Fibroblast of villous mesenchyme (primary cell): ENCODE results near the gene ANKRD13A. TPM values are rescaled to one million over a fixed set of nuclear protein-coding genes. Genes with fewer than 3 reads are reported as not detected.

Experiments
- DNase-seq: peaks from one replicate; pipeline ENCODE4 v3.0.0-alpha.2; 2010; ENCODE audit warnings: low read depth
- H3K4me3 ChIP-seq: 2 replicates; pipeline ENCODE4 v1.5.1; 2011; ENCODE audit warnings: low read depth, mild to moderate bottlenecking, low read length
- total RNA-seq: library from RNA; depleted of rRNA; stranded (reverse); fragments of >200 nt; gene quantifications from 2 replicates; pipeline ENCODE4 v1.2.3, GENCODE V29; 2012
- TF ChIP-seq, protein P1 (sequence below): IDR thresholded peaks from 2 replicates; pipeline ENCODE4 v1.5.1; 2012; ENCODE audit warnings: low read depth, mild to moderate bottlenecking, low read length; ENCODE audit not compliant: insufficient read depth

Gene ANKRD13A
- total RNA-seq, 1 donor: 195 TPM

DNA sequence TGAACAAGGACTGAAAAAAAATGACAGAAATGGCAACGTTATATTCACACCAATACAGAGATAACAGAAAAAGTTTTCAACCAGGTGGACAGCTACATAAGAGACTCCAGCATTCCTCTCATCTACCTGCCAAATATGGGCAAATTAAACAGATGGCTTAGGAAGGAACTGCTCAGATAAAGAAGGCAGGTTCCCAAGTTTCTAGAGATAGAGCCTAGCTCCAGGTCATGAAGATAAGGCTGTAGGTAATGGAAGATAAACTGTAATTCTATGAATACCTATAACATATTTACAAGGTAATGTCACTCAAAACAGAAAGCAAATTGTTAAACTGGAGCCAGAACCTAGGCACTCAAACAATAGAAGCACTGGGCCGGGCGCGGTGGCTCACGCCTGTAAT lies 45.6 kb upstream of the ANKRD13A start:
- TF ChIP-seq, protein P1, sequence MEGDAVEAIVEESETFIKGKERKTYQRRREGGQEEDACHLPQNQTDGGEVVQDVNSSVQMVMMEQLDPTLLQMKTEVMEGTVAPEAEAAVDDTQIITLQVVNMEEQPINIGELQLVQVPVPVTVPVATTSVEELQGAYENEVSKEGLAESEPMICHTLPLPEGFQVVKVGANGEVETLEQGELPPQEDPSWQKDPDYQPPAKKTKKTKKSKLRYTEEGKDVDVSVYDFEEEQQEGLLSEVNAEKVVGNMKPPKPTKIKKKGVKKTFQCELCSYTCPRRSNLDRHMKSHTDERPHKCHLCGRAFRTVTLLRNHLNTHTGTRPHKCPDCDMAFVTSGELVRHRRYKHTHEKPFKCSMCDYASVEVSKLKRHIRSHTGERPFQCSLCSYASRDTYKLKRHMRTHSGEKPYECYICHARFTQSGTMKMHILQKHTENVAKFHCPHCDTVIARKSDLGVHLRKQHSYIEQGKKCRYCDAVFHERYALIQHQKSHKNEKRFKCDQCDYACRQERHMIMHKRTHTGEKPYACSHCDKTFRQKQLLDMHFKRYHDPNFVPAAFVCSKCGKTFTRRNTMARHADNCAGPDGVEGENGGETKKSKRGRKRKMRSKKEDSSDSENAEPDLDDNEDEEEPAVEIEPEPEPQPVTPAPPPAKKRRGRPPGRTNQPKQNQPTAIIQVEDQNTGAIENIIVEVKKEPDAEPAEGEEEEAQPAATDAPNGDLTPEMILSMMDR: no peak
- no peak for DNase-seq

DNA sequence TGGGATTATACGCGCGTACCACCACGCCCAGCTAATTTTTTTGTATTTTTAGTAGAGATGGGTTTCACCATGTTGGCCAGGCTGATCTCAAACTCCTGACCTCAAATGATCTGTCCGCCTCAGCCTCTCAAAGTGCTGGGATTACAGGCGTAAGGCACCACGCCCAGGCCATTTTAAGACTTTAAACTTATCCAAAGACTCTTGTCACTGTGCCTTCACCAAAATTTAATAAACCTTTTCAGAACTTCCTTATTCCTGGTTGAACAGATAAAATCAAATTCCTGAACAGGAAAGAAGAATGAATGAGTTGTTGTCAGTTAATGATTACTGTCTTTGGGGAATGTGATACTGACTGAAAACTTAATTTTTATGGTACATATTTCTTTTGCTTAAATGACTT lies 40.9 kb upstream of the ANKRD13A start:
- no peak for DNase-seq
- no peak overlapping the region for H3K4me3 ChIP-seq
- TF ChIP-seq, protein P1: no peak

More for the DNA sequence above, 45.6 kb upstream of the ANKRD13A start:
- H3K4me3 ChIP-seq: no peak overlapping the region

DNA sequence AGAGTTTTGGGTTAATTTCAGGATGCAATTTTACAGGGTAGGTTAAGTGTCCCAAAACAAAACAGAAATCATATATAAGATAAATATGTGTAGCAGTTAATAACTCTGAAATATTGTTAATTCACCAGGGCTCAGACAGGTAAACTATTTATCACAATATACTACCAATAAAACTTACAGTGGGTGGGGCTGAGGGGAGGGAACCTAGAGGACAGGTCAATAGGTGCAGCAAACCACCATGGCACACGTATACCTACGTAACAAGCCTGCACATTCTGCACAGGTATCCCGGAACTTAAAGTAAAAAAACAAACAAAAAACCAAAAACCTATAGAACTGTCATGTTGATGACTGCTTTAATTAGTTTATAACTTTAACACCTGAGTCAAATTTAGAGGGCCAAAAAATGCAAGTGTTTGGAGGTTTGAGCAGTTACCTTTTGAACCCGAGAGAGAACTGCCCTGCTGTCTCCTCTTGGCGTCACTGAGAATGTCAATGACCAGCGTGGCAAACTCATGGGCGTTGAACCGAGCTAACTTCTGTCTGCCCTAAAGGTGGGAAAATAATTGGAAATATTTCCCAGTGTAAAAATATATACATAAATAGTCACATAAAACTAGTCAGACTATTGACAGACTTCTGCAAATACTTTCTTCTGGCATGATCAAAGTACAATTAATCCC lies 39.7 kb upstream of the ANKRD13A start:
- TF ChIP-seq, protein P1: no peak
- no peak for DNase-seq
- no peak overlapping the region for H3K4me3 ChIP-seq

DNA sequence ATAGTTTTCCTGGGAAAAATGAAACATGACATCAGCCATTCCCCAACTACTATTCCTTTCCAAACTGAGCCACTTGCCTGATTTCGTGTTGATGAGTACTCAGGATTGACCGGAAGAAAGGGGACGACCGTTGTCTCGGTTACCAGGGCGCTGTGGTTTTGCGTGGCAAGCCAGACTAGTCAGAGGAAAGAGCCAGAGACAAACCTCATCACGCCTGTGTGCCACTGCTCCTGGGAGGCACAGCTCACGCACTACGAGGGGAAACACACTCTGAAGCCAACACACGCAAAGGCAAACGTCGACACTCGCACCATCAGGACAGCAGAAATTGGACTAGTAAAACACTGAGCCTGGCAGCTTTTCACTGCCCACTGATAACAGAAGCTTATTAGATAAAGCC lies 38.0 kb upstream of the ANKRD13A start:
- no peak overlapping the region for H3K4me3 ChIP-seq
- TF ChIP-seq, protein P1: no peak
- no peak for DNase-seq

DNA sequence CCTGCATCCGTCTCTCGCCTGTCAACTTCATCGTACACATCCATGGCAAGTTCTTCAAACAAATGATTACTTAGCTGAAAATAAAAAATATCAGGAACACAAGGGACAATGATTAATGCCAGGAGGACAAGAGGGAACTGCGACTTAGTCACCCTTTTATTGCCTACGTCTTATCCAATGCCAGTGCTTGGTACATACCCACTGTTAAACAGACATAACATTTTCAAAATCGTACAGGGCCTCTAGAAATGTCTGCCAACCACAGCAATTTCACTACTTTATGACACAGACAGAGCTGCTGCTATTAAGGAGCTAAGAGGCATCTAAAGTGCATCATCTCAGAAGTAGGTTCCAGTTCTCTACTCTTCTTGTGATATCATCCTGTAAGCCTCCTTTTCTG lies 37.6 kb upstream of the ANKRD13A start:
- H3K4me3 ChIP-seq: no peak overlapping the region
- TF ChIP-seq, protein P1: no peak
- no peak for DNase-seq

DNA sequence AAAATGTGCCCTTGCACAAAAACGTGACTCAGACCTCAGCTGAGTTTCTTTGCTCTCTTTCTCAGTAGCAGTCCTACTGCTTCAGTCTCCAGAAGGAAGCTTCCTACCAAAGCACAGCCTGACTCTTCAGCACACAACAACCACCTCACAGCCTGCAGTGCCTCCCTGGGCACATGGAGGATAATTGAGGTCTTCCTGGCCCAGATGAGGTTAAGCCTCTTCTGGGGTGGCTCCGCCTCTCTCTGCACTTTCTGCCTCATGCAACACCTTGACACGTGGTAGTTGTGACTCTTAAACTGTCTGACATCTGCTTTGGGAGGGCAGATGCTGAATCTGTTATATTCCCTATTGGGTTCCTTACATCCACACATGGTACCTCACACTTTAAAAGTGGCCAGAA lies 36.8 kb upstream of the ANKRD13A start:
- TF ChIP-seq, protein P1: no peak
- H3K4me3 ChIP-seq: no peak overlapping the region
- DNase-seq: no peak

DNA sequence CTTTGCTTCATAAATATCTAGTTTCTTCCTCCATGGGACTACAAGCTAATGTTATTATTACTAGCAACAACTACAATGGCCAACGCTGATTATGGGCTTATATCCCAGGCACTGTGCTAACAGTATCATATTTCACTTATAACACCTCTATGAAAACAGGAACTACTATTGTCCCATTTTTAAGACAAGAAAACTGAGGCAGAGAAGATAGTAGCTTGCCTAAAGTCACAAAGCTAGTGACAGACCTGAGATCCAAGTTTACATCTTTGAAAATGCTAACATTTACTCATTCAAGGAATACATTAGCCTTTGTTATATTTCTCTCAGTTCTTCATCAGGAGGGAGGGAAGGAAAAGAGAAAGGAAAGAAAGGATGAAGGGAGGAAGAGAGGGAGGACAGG lies 35.9 kb upstream of the ANKRD13A start:
- TF ChIP-seq, protein P1: no peak
- H3K4me3 ChIP-seq: no peak overlapping the region
- DNase-seq: no peak
